Esophagus squamous epithelium (tissue), 4 donors: ENCODE measurements around the gene PITRM1.

Source experiments
- POLR2A ChIP-seq, 4 donors: fragments of 450-650 bp; IDR thresholded peaks; one replicate each; pipeline ENCODE4 v1.6.1; 2017; ENCODE audit warnings: antibody characterized with exemption in 4 of 4, mild to moderate bottlenecking in 4 of 4, moderate library complexity in 3 of 4
- TF ChIP-seq, protein P1 (sequence below), 6 experiments: fragments of 450-650 bp in 4 of 6; fragments of 200-600 bp in 2 of 6; sonication (generic) in 2 of 6; IDR thresholded peaks; one replicate each; pipeline ENCODE4 v1.5.1; 2016 to 2019; ENCODE audit warnings: antibody characterized with exemption in 6 of 6, mild to moderate bottlenecking in 4 of 6, moderate library complexity in 4 of 6

GRCh38 chr10:3206511-3207157 is 34.1 kb upstream of the PITRM1 start:
- TF ChIP-seq, protein P1, sequence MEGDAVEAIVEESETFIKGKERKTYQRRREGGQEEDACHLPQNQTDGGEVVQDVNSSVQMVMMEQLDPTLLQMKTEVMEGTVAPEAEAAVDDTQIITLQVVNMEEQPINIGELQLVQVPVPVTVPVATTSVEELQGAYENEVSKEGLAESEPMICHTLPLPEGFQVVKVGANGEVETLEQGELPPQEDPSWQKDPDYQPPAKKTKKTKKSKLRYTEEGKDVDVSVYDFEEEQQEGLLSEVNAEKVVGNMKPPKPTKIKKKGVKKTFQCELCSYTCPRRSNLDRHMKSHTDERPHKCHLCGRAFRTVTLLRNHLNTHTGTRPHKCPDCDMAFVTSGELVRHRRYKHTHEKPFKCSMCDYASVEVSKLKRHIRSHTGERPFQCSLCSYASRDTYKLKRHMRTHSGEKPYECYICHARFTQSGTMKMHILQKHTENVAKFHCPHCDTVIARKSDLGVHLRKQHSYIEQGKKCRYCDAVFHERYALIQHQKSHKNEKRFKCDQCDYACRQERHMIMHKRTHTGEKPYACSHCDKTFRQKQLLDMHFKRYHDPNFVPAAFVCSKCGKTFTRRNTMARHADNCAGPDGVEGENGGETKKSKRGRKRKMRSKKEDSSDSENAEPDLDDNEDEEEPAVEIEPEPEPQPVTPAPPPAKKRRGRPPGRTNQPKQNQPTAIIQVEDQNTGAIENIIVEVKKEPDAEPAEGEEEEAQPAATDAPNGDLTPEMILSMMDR (IDR thresholded peaks at IDR 0.05) = no peak
- TF ChIP-seq POLR2A (IDR thresholded peaks at IDR 0.05) = no peak
